Measurements from ENCODE around the gene SERPINA12. TPM values are rescaled to one million over a fixed set of nuclear protein-coding genes. Genes with fewer than 3 reads are reported as not detected.

Gene SERPINA12
- total and polyA plus RNA-seq, 10 of the 15 experiments (the other 5 are each of a cell fraction or from before 2014, with no cell fraction given), result not detected

GRCh38 chr14:94547151-94547680, 37.9 kb upstream of the SERPINA12 start (continued):
- TF ChIP-seq MLLT1 (IDR thresholded peaks at IDR 0.05), result no peak
- TF ChIP-seq MYB (IDR thresholded peaks at IDR 0.05; ENCODE audit: borderline replicate concordance, low read depth, low read length), result no peak

DNA sequence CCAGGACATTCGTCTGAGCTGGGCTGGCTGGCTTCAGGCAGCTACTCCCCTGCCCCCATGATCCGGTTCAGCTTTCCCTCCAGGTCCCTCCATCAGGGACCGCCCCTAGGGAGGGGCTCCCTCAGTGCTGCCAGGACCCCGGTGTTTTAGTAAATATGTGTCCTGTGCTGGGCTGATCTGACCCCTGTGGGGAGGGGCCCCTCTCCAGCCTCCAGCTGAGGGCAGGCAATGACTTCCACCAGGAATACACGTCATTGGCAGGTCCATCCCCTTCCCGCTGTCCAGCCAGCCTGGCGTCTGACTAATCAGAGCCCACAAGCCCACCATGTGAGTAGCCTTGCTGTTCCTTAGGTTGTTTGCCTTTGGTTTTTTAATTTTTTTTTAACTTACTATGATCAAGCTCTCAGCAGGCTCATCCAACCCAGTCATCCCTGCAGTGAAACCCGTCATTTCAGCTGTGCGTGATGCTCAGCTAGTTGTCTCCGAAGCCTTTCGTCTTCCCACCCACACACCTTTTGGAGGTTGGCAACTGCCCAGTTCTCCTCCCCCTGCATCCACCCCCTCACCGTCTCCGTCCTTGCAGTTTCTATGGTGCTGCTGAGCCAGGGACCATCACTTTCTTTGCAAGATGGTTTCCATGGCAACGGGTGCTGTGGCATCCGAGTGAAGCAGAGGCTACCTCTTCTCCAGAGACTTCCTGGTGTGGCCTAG, 36.0 kb upstream of the SERPINA12 start:
- H3K4me3 ChIP-seq, result no peak overlapping the region
- H3K9ac ChIP-seq (ENCODE audit: control insufficient read depth, insufficient read depth, low read length), result no peak overlapping the region
- H3K36me3 ChIP-seq (ENCODE audit: control insufficient read depth in 2 of 2, insufficient read depth in 2 of 2, low read length in 1 of 2), result no peaks in the 10 kb centered on the region
- POLR2A ChIA-PET, result interaction anchor here (0.6 kb wide), 1 partner anchor 219 kb away, joined by 3 read pairs; no protein-coding TSS in a partner anchor
- in situ Hi-C loops (cut with MboI), result loop anchor here (5.0 kb wide), 1 partner anchor 113 kb away; no protein-coding TSS in a partner anchor
- no peak overlapping the region for H3K27ac ChIP-seq (ENCODE audit: control insufficient read depth, insufficient read depth)
- H3K79me2 ChIP-seq (ENCODE audit: control insufficient read depth, insufficient read depth, low read length), result no peaks in the 10 kb centered on the region
- no peak overlapping the region for H2AFZ ChIP-seq (ENCODE audit: control insufficient read depth, low read depth, low read length)
- no peaks in the 10 kb centered on the region for H4K20me1 ChIP-seq (ENCODE audit: control insufficient read depth, insufficient read depth)
- CTCF ChIA-PET, result interaction anchor here (0.6 kb wide), 1 partner anchor 109 kb away, joined by 4 read pairs; no protein-coding TSS in a partner anchor
- H3K9me3 ChIP-seq (replicated peaks; ENCODE audit: control insufficient read depth, insufficient read depth, low read length), result no peaks in the 10 kb centered on the region; the same call in 2 of the 3 replicates
- no peak overlapping the region for H3K4me2 ChIP-seq (ENCODE audit: control insufficient read depth, insufficient read depth)
- 68% methylated on average over 15 of the region's 15 CpGs for WGBS (ENCODE audit: insufficient coverage, insufficient replicate concordance, low lambda C conversion rate, missing lambda C conversion rate)
- RAD21 ChIA-PET (ENCODE audit: unreplicated experiment), result no interaction called here
- H3K4me1 ChIP-seq (ENCODE audit: control insufficient read depth, insufficient read depth, low read length), result peaks cover 2% of the 10 kb centered on the region; the same call in 1 of the 2 replicates
- ATAC-seq (no peak), FAIRE-seq (no peak), DNase-seq (ENCODE audit: low read depth, low spot score) (no peak)
- SMC1A ChIA-PET (ENCODE audit: uncharacterized antibody, unreplicated experiment), result no interaction called here
- H3K27me3 ChIP-seq (replicated peaks in 1 of 2; ENCODE audit: control insufficient read depth in 2 of 2, insufficient read depth in 2 of 2, low read length in 1 of 2), result peaks cover 0 to 8% of the 10 kb centered on the region in 2 experiments; a peak in 2 of 4 replicates
- BruUV-seq (replicated peaks), result no TSS peak
- intact Hi-C loops (cut with micrococcal nuclease; ENCODE audit: unreplicated experiment), result no loop called here
- TF ChIP-seq LARP7 (IDR thresholded peaks at IDR 0.05) (no peak), TCF3 (IDR thresholded peaks at IDR 0.05; ENCODE audit: borderline replicate concordance, insufficient read depth, low read depth, low read length) (no peak), ASH2L (IDR thresholded peaks at IDR 0.05; ENCODE audit: borderline replicate concordance, low read depth) (no peak), SKIL (IDR thresholded peaks at IDR 0.05; ENCODE audit: low read depth, poor library complexity, severe bottlenecking) (no peak), ETV6 (conservative IDR thresholded peaks at IDR 0.05 in 1 of 2, IDR thresholded peaks at IDR 0.05 in 1 of 2; ENCODE audit: borderline replicate concordance in 1 of 2, low read depth in 1 of 2) (no peak), PML (IDR thresholded peaks at IDR 0.05; ENCODE audit: low read length) (no peak), POLR2A (IDR thresholded peaks at IDR 0.05; ENCODE audit: low read depth, low read length) (no peak), EGR1 (IDR thresholded peaks at IDR 0.05; ENCODE audit: borderline replicate concordance in 1 of 2, low read depth in 2 of 2, low read length in 2 of 2) (no peak), ZBTB11 (CRISPR knock-in tag; IDR thresholded peaks at IDR 0.05) (no peak), NFYB (IDR thresholded peaks at IDR 0.05; ENCODE audit: insufficient read depth, low read depth, low read length) (no peak), RAD21 (IDR thresholded peaks at IDR 0.05; ENCODE audit: insufficient read depth, low read depth, low read length) (no peak), SRF (IDR thresholded peaks at IDR 0.05; ENCODE audit: low read depth in 2 of 2, low read length in 2 of 2) (no peak)

All from GM12878 (cell line).